ENCODE measurements around the gene SLC2A1.
"Not testable (repeated sequence)": the region's sequence is repeated elsewhere in the genome, so short reads cannot be mapped to it uniquely, and the experiment has no call there.

SLC2A1 gene

DNA sequence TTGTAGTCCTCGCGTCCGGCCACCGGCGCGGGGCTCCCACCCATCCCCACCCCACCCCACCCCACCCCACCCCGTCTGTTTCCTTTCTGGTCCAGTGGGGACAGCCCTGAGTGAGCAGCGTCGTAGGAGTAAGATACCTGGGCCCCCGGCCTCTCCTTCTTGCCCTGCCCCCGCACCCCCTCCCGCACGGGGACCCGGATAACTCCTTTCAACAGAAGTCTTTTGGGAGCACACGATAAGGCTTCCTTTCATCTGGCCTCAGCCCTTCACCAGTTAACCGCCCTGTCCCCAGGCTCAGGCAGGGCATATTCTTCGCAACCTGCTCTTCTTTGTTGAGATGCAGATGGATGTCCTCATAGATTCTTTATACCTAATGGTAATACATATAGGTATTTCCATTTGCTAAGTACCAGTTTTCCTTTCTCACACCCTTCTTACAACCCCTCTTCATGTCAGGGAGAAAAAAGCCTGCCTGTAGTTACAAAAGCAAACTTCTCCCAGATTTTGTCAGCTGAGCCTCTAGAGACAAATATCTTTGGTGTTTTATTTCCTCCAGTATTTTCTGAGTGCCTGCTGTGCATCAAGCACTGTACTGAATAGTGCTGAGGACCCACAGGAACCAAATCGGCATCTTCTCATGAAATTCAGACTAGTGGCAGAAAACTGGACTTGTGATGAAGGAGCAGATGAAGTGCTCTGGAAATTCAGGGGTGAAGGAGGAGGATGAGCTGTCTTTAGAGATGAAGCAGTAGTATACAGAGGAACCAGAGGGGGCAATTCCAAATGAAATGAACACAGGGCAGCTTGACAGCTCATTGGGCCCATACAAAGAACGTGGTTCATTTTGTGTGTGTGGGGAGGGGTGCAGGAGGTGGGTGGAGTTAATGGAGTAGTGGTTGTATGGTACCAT lies 33.6 kb downstream of the SLC2A1 start:
- H3K4me3 ChIP-seq (replicated peaks in 1 of 2; ENCODE audit: low read depth in 2 of 2, low read length in 2 of 2), result peak overlapping the region; percentile 69 to 85
- TF ChIP-seq, protein P1, sequence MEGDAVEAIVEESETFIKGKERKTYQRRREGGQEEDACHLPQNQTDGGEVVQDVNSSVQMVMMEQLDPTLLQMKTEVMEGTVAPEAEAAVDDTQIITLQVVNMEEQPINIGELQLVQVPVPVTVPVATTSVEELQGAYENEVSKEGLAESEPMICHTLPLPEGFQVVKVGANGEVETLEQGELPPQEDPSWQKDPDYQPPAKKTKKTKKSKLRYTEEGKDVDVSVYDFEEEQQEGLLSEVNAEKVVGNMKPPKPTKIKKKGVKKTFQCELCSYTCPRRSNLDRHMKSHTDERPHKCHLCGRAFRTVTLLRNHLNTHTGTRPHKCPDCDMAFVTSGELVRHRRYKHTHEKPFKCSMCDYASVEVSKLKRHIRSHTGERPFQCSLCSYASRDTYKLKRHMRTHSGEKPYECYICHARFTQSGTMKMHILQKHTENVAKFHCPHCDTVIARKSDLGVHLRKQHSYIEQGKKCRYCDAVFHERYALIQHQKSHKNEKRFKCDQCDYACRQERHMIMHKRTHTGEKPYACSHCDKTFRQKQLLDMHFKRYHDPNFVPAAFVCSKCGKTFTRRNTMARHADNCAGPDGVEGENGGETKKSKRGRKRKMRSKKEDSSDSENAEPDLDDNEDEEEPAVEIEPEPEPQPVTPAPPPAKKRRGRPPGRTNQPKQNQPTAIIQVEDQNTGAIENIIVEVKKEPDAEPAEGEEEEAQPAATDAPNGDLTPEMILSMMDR (IDR thresholded peaks at IDR 0.05; ENCODE audit: low read depth, low read length), result no peak
- DNase-seq (ENCODE audit: low read depth in 2 of 2), result no peak

DNA sequence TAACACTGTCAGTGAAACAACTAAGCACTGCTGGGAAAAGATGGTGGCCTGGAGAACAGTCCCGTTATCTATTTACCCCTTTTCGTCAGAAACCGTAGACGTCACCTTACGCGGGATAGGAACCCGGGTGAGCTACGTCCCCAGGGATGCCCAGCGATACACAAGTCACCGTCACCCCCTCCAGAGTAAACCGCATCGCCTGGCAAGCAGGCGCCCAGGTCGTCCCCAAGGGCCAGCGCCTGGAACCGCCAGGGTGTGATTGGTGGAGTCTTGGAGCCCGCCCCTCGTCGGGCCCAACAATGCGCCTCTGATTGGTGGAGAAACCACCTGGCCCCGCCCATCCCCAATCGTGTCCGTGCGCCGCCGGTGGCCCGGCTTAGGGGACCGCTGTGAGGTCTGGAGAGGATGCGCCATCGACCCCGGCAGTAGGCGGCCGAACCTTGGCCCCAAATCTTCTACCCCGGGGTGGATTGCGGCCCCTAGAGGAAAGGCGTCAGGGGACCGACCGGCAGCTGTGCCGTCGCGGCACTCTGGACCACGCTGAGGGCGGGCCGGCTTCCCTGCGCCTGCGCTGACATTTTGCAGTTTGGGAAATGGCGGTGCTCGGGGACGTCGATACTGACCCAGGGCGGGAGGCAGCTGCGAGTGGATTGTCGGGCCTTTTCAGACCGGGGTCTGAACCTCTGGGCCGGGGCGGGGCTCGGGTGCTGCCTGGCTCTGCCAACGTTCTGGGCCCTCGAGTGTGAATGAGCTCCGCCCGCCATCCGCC lies 34.4 kb downstream of the SLC2A1 start:
- peak; percentile 85 to 90 for DNase-seq (ENCODE audit: low read depth in 2 of 2)
- TF ChIP-seq, protein P1 (IDR thresholded peaks at IDR 0.05; ENCODE audit: low read depth, low read length), result no peak
- H3K4me3 ChIP-seq (replicated peaks in 1 of 2; ENCODE audit: low read depth in 2 of 2, low read length in 2 of 2), result peak overlapping the region; percentile 69 to 85

DNA sequence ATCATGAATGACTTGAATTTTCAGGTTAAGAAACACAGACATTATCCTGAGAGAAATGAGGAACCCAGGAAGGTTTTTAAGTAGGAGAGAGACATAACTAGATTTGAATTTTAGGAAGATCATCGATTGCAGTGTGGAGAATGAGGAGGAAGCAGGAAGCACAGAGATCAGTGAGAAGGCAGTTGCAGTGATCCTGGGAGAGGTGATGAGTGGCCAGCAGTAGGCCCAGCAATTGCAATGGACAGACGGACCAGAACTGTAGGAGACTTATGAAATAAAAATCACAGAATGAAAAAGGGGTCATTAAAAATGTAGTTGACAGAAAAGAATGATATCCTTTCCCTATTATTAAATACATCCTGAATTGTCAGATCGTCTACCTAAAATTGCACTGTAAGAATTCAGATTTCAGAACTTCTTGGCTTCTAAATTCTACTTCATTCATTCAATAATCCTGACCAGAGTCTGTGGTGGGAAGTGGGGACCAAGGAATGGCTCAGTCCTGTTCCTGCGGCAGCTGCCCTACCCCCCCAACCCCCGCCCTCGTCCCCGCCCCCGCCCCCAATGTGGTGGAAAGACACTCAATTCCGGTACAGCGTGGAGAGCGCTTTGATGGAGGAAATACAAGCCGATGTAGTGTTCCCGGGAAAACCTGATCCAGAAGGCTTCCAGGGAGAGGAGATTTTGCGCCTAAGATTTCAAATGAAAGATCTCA lies 35.1 kb downstream of the SLC2A1 start:
- TF ChIP-seq, protein P1 (IDR thresholded peaks at IDR 0.05; ENCODE audit: low read depth, low read length), result no peak
- no peak for DNase-seq (ENCODE audit: low read depth in 2 of 2)
- H3K4me3 ChIP-seq (replicated peaks in 1 of 2; ENCODE audit: low read depth in 2 of 2, low read length in 2 of 2), result peak overlapping the region; percentile 69 to 85

DNA sequence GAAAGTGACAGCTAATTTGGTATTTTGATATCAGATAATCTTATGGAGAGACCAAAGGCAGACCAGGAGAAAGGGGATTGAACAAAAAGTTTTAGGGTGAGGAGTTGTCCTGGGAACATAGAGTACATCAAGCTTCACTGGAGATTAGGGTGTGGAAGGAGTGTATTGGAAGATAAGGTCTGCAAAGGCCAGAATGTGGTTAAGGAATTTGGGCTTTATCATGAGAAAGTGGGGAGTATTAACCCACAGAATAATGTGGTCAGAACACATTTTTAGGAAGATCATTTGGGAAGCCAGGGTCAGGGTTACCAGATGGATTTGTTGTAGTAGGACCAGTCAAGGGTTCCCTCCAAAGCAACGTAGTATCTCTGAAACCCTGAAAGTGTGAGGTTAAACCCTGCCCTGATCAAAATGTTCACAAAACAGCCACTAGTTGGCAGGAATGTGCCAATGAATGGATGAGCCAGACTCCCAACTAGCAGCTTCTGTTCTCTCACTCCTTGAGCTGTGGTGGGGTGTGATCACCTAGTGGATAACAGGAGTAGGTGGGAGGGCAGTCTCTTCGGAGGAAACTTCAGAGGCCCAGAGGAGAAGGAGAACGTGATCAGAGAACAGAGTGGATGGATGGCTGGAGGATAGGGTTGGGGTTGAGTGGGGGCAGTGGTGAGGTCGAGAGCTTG lies 35.8 kb downstream of the SLC2A1 start:
- no peak overlapping the region for H3K4me3 ChIP-seq (replicated peaks in 1 of 2; ENCODE audit: low read depth in 2 of 2, low read length in 2 of 2)

DNA sequence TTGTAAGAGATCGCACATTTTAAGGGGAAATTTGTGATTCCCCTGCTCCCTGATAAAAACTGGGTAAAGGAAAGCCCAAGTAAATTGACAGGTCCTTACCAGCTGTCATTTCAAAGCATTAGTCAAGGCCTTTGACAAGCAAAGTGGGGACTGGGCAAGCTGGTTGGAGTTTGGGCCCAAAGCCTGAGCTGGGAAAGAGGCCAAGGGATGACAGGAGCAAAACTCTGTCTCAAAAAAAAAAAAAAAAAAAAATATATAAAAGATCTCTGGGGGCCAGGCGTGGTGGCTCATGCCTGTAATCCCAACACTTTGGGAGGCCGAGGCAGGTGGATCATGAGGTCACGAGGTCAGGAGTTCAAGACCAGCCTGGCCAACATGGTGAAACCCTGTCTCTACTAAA lies 36.9 kb downstream of the SLC2A1 start:
- TF ChIP-seq, protein P1 (IDR thresholded peaks at IDR 0.05; ENCODE audit: low read depth, low read length), result no peak
- no peak overlapping the region for H3K4me3 ChIP-seq (replicated peaks in 1 of 2; ENCODE audit: low read depth in 2 of 2, low read length in 2 of 2)
- DNase-seq (ENCODE audit: low read depth in 2 of 2), result no peak

More for the DNA sequence above, 35.8 kb downstream of the SLC2A1 start:
- TF ChIP-seq, protein P1 (IDR thresholded peaks at IDR 0.05; ENCODE audit: low read depth, low read length), result peak; percentile 79
- DNase-seq (ENCODE audit: low read depth in 2 of 2), result peak; percentile 58 to 73

DNA sequence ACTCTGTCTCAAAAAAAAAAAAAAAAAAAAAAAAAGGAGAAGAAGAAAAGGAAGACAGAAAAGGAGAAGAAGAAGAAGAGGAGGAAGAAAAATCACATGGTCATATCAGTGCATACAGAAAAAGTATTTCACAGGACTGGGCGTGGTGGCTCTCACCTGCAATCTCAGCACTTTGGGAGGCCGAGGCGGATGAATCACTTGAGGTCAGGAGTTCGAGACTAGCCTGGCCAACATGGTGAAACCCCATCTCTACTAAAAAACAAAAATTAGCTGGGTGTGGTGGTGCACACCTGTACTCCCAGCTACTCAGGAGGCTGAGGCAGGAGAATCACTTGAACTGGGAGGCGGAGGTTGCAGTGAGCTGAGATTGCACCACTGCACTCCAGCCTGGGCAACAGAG lies 39.0 kb downstream of the SLC2A1 start:
- H3K4me3 ChIP-seq (replicated peaks in 1 of 2; ENCODE audit: low read depth in 2 of 2, low read length in 2 of 2); DNase-seq (ENCODE audit: low read depth in 2 of 2): not testable (repeated sequence)

All from cardiac fibroblast (primary cell).